Prostate gland (tissue), 2 donors: ENCODE data around the gene CACNA1H.

Experiments
- POLR2A ChIP-seq: fragments of 450-650 bp; IDR thresholded peaks from one replicate; pipeline ENCODE4 v1.6.1; 2016; ENCODE audit warnings: antibody characterized with exemption, mild to moderate bottlenecking
- TF ChIP-seq, protein P1 (sequence below), 4 experiments: fragments of 200-600 bp in 2 of 4; fragments of 450-650 bp in 2 of 4; sonication (generic) in 2 of 4; IDR thresholded peaks; 1 replicate in 3 of 4; 2 replicates in 1 of 4; pipeline ENCODE4 v1.5.1; 2016 to 2019; ENCODE audit warnings: antibody characterized with exemption in 4 of 4, mild to moderate bottlenecking in 2 of 4, moderate library complexity in 2 of 4

DNA sequence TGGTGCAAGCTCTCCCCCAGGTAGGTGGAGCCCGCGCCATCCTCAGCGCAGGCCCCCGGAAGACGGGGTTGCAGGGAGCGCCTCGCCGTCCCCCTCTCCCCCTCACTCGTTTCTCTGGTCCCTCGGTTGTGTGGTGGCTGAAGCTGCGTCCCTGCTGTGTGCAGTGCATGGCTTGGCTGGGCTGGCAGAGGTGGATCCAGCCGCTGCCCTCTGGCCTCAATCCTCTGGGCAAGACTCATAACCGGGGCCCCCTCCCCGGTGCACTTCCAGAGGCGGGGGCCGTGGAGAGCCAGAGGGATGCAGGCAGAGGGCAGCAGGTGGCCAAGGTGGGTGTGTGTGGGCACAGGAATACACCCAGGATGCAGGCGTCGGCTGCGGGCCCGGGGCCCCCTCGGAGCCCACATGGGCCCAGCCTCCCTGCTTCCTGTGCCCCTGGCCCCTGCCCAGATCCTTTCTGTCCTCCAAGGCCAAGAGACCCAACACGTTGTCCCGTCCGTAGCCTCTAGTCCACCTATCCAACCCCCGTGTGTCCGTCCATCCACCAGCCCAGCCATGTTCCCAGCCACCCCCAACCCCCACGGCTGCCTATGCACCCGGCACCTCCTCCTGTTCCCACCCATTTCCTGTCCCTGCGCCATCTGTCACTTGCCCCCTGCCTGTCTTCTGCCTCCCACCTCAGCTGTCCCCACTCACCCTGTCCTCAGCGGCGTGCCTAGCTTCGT, 62.8 kb downstream of the CACNA1H start:
- TF ChIP-seq, protein P1, sequence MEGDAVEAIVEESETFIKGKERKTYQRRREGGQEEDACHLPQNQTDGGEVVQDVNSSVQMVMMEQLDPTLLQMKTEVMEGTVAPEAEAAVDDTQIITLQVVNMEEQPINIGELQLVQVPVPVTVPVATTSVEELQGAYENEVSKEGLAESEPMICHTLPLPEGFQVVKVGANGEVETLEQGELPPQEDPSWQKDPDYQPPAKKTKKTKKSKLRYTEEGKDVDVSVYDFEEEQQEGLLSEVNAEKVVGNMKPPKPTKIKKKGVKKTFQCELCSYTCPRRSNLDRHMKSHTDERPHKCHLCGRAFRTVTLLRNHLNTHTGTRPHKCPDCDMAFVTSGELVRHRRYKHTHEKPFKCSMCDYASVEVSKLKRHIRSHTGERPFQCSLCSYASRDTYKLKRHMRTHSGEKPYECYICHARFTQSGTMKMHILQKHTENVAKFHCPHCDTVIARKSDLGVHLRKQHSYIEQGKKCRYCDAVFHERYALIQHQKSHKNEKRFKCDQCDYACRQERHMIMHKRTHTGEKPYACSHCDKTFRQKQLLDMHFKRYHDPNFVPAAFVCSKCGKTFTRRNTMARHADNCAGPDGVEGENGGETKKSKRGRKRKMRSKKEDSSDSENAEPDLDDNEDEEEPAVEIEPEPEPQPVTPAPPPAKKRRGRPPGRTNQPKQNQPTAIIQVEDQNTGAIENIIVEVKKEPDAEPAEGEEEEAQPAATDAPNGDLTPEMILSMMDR (IDR thresholded peaks at IDR 0.05): no peak
- TF ChIP-seq POLR2A: no peak
